IMR-90 (cell line): ENCODE results near the gene DGKE. TPM values are rescaled to one million over a fixed set of nuclear protein-coding genes. Genes with fewer than 3 reads are reported as not detected.
A peak's percentile ranks its signal among the peaks of the same experiment; 100 is the strongest.

Source experiments
- ATAC-seq: fragments of 200-7000 bp; cut with Tn5 transposase; 2 replicates; pipeline ENCODE4 v1.9.1; 2020; ENCODE audit warnings: low read depth, mild to moderate bottlenecking, moderate library complexity
- BruUV-seq: library from RNA; stranded (reverse); fragments of 400-500 nt; replicated peaks from 2 replicates; lab custom pipeline; 2021; lab: Mats Ljungman, UMichigan
- CTCF ChIA-PET: fragments of 300-600 bp; formaldehyde crosslinking; extraction: SDS; loops from one replicate; lab custom pipeline; 2021; ENCODE audit warnings: antibody characterized with exemption; lab: Yijun Ruan, JAX
- POLR2A ChIA-PET: fragments of 300-600 bp; sonication (Branson Sonifier 250); formaldehyde crosslinking; loops from one replicate; lab custom pipeline; 2022; ENCODE audit warnings: antibody characterized with exemption; ENCODE audit not compliant: unreplicated experiment; lab: Charles Lee
- DNase-seq: peaks from one replicate; pipeline ENCODE4 v3.0.0; 2013
- H2AFZ ChIP-seq: replicated peaks from 2 replicates; pipeline ENCODE3; 2013; ENCODE audit warnings: low read length, mild to moderate bottlenecking; ENCODE audit not compliant: poor library complexity
- H2AK5ac ChIP-seq: 2 replicates; pipeline ENCODE4 v1.6.1; 2013; ENCODE audit warnings: low read depth, low read length, inconsistent platforms
- H2AK9ac ChIP-seq: replicated peaks from 2 replicates; pipeline ENCODE3; 2013; ENCODE audit warnings: mild to moderate bottlenecking, low read depth, low read length, moderate library complexity; ENCODE audit not compliant: poor library complexity
- H2BK120ac ChIP-seq: 2 replicates; pipeline ENCODE4 v1.6.1; 2013; ENCODE audit warnings: low read depth, low read length, inconsistent platforms
- H2BK15ac ChIP-seq: 3 replicates; pipeline ENCODE4 v1.6.1; 2013; ENCODE audit warnings: low read depth, low read length, inconsistent platforms
- H2BK20ac ChIP-seq: 2 replicates; pipeline ENCODE4 v1.6.1; 2013; ENCODE audit warnings: low read depth, mild to moderate bottlenecking, inconsistent platforms, low read length, moderate library complexity
- H2BK5ac ChIP-seq: 2 replicates; pipeline ENCODE4 v1.6.1; 2013; ENCODE audit warnings: mild to moderate bottlenecking, low read depth, low read length, inconsistent platforms; ENCODE audit not compliant: poor library complexity, severe bottlenecking
- H3K14ac ChIP-seq: replicated peaks from 2 replicates; pipeline ENCODE4 v1.6.1; 2013; ENCODE audit warnings: low read depth, low read length, inconsistent platforms
- H3K18ac ChIP-seq: 2 replicates; pipeline ENCODE4 v1.6.1; 2013; ENCODE audit warnings: low read depth, low read length, control low read depth
- H3K23ac ChIP-seq: 2 replicates; pipeline ENCODE4 v1.6.1; 2013; ENCODE audit warnings: low read depth, low read length, inconsistent platforms
- H3K27ac ChIP-seq: 2 replicates; pipeline ENCODE4 v1.5.1; 2013; ENCODE audit warnings: mild to moderate bottlenecking, control low read depth, low read length; ENCODE audit not compliant: insufficient read depth
- H3K27me3 ChIP-seq: 2 replicates; pipeline ENCODE4 v1.6.1; 2013; ENCODE audit warnings: low read length; ENCODE audit not compliant: control insufficient read depth, insufficient read depth
- H3K36me3 ChIP-seq: 2 replicates; pipeline ENCODE4 v1.6.1; 2013; ENCODE audit warnings: low read length, mixed read lengths; ENCODE audit not compliant: control insufficient read depth, insufficient read depth
- H3K4ac ChIP-seq: 2 replicates; pipeline ENCODE4 v1.6.1; 2013; ENCODE audit warnings: low read depth, low read length, inconsistent platforms
- H3K4me1 ChIP-seq: 2 replicates; pipeline ENCODE4 v1.6.1; 2013; ENCODE audit warnings: low read length, mixed read lengths; ENCODE audit not compliant: control insufficient read depth, insufficient read depth
- H3K4me2 ChIP-seq: 2 replicates; pipeline ENCODE4 v1.6.1; 2013; ENCODE audit warnings: low read depth, mild to moderate bottlenecking, control low read depth, low read length, moderate library complexity
- H3K4me3 ChIP-seq: 2 replicates; pipeline ENCODE4 v1.5.1; 2013; ENCODE audit warnings: low read depth, mild to moderate bottlenecking, control low read depth, low read length, moderate library complexity; ENCODE audit not compliant: insufficient read depth
- H3K56ac ChIP-seq: 2 replicates; pipeline ENCODE4 v1.6.1; 2013; ENCODE audit warnings: low read length, inconsistent platforms; ENCODE audit not compliant: insufficient read depth; ENCODE audit errors: extremely low read depth
- H3K79me1 ChIP-seq, 2 experiments: 2 replicates each; pipeline ENCODE4 v1.6.1; 2013; ENCODE audit warnings: low read length in 2 of 2, inconsistent platforms in 1 of 2, low read depth in 1 of 2
- H3K9ac ChIP-seq: 2 replicates; pipeline ENCODE4 v1.6.1; 2013; ENCODE audit warnings: low read depth, low read length, control low read depth
- H3K9me1 ChIP-seq: 2 replicates; pipeline ENCODE4 v1.6.1; 2013; ENCODE audit warnings: low read length, inconsistent platforms; ENCODE audit not compliant: insufficient read depth
- H3K9me3 ChIP-seq: 2 replicates; pipeline ENCODE4 v1.6.1; 2013; ENCODE audit warnings: low read length; ENCODE audit not compliant: control insufficient read depth, insufficient read depth
- H4K20me1 ChIP-seq: 2 replicates; pipeline ENCODE4 v1.6.1; 2013; ENCODE audit warnings: low read length, inconsistent platforms; ENCODE audit not compliant: insufficient read depth
- H4K5ac ChIP-seq: 2 replicates; pipeline ENCODE4 v1.6.1; 2013; ENCODE audit warnings: mild to moderate bottlenecking, low read depth, low read length, control low read depth
- H4K8ac ChIP-seq, 2 experiments: 2 replicates each; pipeline ENCODE4 v1.6.1; 2013; ENCODE audit warnings: low read depth in 2 of 2, low read length in 2 of 2, control low read depth in 1 of 2, inconsistent platforms in 1 of 2
- H4K91ac ChIP-seq: 2 replicates; pipeline ENCODE4 v1.6.1; 2013; ENCODE audit warnings: low read depth, low read length, inconsistent platforms; ENCODE audit not compliant: insufficient read depth
- MAFK ChIP-seq: IDR thresholded peaks from 2 replicates; pipeline ENCODE4 v1.6.1; 2012; ENCODE audit warnings: low read depth, low read length, improper control_type of control experiment
- WGBS, 2 experiments: methylation state at CpG; one replicate each; pipeline versions ENCODE4 v1.1.5 to v1.1.7; 2013; ENCODE audit warnings: missing lambda C conversion rate in 2 of 2; ENCODE audit not compliant: insufficient read length in 1 of 2; ENCODE audit errors: extremely low coverage in 2 of 2; 5-methylcytosine and 5-hydroxymethylcytosine counted together
- dilution Hi-C: fragments of 300-500 bp; cut with HindIII; formaldehyde crosslinking; loops from one replicate; pipeline ENCODE4 v1.14.3; 2018; ENCODE audit warnings: low sequenced_read_pairs; ENCODE audit not compliant: unreplicated experiment
- in situ Hi-C: fragments of 300-500 bp; cut with MboI; formaldehyde crosslinking; loops from 3 replicates; pipeline ENCODE4 v1.14.3; 2019; ENCODE audit warnings: low sequenced_read_pairs, inconsistent platforms, mixed read lengths
- intact Hi-C: fragments of 100-400 bp; cut with micrococcal nuclease; formaldehyde crosslinking; loops from 2 replicates; pipeline ENCODE4 v1.10.0; 2022
- polyA plus RNA-seq, 3 experiments: library from polyadenylated mRNA; depleted of rRNA; stranded (reverse); fragments of >200 nt; gene quantifications; 2 replicates each; pipeline ENCODE4 v1.2.3, GENCODE V29; 2012; ENCODE audit warnings: low replicate concordance in 1 of 3
- total RNA-seq: library from RNA; depleted of rRNA; stranded (reverse); fragments of >200 nt; gene quantifications from 2 replicates; pipeline ENCODE4 v1.2.3, GENCODE V29; 2012
- TF ChIP-seq, protein P1 (sequence below): conservative IDR thresholded peaks from 2 replicates; pipeline ENCODE4 v1.5.1; 2012; ENCODE audit warnings: mild to moderate bottlenecking, low read depth, low read length, improper control_type of control experiment

Gene DGKE
- total and polyA plus RNA-seq, 2 of the 4 experiments (the other 2 are of a cell fraction), result 3.9 to 5.0 TPM

DNA sequence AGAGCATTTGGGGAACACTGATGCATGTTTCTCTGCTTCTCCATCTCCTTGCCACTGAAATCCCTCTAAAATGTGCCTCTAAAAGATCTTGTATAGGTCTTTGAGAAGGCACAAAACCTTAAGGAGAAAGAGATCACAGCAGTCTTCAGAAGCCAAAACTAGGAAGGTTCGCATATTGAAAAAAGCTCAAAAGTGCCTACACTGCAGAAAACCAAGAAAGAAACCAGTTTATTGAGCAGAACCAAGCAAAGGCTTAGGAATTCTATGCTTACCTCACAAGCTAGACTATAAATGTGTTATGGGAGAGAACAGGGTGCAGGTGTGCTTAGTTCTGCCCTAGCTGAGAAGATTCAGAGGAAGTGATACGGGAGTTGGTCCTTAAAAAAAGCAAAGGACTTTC, 16.6 kb downstream of the DGKE start:
- peak; percentile 53; the same call in 1 of the 2 replicates for TF ChIP-seq MAFK
- TF ChIP-seq, protein P1, sequence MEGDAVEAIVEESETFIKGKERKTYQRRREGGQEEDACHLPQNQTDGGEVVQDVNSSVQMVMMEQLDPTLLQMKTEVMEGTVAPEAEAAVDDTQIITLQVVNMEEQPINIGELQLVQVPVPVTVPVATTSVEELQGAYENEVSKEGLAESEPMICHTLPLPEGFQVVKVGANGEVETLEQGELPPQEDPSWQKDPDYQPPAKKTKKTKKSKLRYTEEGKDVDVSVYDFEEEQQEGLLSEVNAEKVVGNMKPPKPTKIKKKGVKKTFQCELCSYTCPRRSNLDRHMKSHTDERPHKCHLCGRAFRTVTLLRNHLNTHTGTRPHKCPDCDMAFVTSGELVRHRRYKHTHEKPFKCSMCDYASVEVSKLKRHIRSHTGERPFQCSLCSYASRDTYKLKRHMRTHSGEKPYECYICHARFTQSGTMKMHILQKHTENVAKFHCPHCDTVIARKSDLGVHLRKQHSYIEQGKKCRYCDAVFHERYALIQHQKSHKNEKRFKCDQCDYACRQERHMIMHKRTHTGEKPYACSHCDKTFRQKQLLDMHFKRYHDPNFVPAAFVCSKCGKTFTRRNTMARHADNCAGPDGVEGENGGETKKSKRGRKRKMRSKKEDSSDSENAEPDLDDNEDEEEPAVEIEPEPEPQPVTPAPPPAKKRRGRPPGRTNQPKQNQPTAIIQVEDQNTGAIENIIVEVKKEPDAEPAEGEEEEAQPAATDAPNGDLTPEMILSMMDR, result no peak
- ChIA-PET POLR2A (interaction anchor here (0.6 kb wide), 1 partner anchor 31 kb away, joined by 3 read pairs; no protein-coding TSS in a partner anchor), CTCF (interaction anchor here (0.6 kb wide), 1 partner anchor 70 kb away, joined by 4 read pairs; no protein-coding TSS in a partner anchor)
- H2BK120ac ChIP-seq, result no peak overlapping the region
- no peak overlapping the region for H2AFZ ChIP-seq
- H3K27me3 ChIP-seq, result no peaks in the 10 kb centered on the region
- H4K91ac ChIP-seq, result no peak overlapping the region
- H3K56ac ChIP-seq, result no peak overlapping the region
- H3K9ac ChIP-seq, result no peak overlapping the region
- no peak overlapping the region for H2BK20ac ChIP-seq
- ATAC-seq (no peak), DNase-seq (no peak)
- H3K4ac ChIP-seq, result no peak overlapping the region
- H3K9me1 ChIP-seq, result no peaks in the 10 kb centered on the region
- H4K5ac ChIP-seq, result no peak overlapping the region
- H2AK9ac ChIP-seq, result no peak overlapping the region
- no peak overlapping the region for H4K8ac ChIP-seq
- H2AK5ac ChIP-seq, result no peak overlapping the region
- 100% methylated on average over 1 of the region's 2 CpGs; no CpG with 5 or more reads in 1 of the 2 experiments for WGBS, 2 experiments
- intact Hi-C loops (no loop called here), dilution Hi-C loops (no loop called here), in situ Hi-C loops (no loop called here)
- no peak overlapping the region for H3K23ac ChIP-seq
- no peak overlapping the region for H2BK5ac ChIP-seq
- no peaks in the 10 kb centered on the region; a peak in 1 of 4 replicates for H3K79me1 ChIP-seq
- no peaks in the 10 kb centered on the region for H3K4me1 ChIP-seq
- no peak overlapping the region for H3K27ac ChIP-seq
- no peak overlapping the region for H3K4me3 ChIP-seq
- no peak overlapping the region for H3K14ac ChIP-seq
- H3K18ac ChIP-seq, result no peak overlapping the region
- no peaks in the 10 kb centered on the region for H4K20me1 ChIP-seq
- H3K36me3 ChIP-seq, result peaks cover 10% of the 10 kb centered on the region
- BruUV-seq, result no TSS peak
- H3K9me3 ChIP-seq, result no peaks in the 10 kb centered on the region
- H3K4me2 ChIP-seq, result no peak overlapping the region
- no peak overlapping the region for H2BK15ac ChIP-seq
